Measurements from ENCODE around the gene GRM7. TPM values are rescaled to one million over a fixed set of nuclear protein-coding genes. Genes with fewer than 3 reads are reported as not detected.

The GRM7 gene
- polyA plus RNA-seq, 5 donors, result 0.13 to 0.72 (median 0.25) TPM

GRCh38 chr3:7305561-7305960, 444.6 kb downstream of the GRM7 start:
- DNase-seq, result no peak

- no peak for DNase-seq
These were observed 446.0 kb downstream of the GRM7 start for GRCh38 chr3:7306901-7307300.

DNA sequence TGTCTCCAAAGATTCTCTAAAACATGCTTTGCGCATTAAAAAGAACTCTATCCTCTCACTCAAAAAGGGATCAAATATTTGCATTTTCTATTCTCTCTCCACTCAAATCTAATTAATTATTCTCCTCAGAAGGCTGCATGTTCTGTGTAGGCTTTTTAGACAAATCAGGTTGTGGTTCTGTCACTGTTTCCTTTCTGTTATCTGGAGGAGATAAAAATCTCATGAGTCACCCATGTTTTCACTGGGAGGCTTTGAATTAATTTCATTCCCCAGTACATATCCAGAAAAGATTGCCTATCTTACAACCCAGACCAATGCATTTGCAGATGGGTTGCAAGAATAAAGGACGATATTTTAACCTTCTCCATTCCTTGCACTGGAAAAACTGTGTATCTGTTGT, 446.5 kb downstream of the GRM7 start:
- no peak for DNase-seq

- DNase-seq, result peak; percentile 85 to 86
These were observed 448.8 kb downstream of the GRM7 start for GRCh38 chr3:7309641-7310102.

- no peak for DNase-seq
These were observed 454.1 kb downstream of the GRM7 start for GRCh38 chr3:7315037-7315436.

DNA sequence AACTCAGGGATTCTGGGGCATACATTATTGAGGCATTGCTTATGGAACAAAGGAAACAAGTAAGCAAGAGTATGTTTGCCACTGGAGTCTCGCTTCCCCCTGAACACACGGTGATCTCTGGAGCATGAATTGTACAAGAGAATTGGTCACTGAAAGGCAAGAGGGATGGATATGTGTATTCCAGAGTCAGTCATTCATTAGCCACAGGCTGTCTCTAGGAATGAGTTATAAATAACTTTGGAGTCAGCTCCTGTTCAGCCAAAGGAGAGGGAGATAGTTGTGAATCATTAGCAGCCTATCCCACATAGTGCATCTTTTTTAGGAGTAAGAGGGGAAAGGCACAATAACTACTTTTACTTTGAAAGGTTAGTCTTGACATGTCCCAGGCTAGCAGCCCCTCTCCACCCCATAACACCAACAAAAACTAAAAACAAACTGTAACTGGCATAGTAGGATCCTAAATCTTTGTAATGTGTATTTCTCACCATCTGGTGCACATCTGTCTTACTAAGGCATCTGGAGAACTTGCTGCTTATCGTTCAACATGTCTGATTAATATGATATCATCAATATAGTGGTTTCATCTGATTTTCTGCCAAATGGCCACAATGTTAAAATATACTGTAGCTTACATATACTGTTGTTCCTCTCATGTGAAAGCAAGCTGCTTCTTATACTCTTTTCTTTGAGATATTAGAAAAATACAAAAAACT, 462.2 kb downstream of the GRM7 start:
- peak in 1 of 2 donors; percentile 6 for DNase-seq

DNA sequence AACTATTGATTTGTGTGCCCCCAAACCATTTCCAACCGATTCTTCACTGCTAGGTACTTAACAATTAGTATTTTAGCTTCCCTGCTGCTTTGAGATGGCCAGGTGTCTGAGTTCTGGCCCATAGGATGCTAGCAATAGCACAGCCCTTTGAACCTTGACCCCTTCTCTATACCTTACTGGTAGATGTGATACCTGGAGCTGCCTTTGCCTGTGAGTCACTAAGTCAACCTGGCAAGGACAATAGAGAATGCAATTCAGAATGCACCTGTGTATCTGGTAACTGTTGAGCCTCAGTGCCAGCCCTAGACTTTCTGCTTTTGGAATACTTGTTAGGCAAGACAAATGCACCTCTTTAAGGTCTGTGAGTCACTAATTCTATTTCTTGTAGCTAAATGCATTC, 467.4 kb downstream of the GRM7 start:
- no peak for DNase-seq

DNA sequence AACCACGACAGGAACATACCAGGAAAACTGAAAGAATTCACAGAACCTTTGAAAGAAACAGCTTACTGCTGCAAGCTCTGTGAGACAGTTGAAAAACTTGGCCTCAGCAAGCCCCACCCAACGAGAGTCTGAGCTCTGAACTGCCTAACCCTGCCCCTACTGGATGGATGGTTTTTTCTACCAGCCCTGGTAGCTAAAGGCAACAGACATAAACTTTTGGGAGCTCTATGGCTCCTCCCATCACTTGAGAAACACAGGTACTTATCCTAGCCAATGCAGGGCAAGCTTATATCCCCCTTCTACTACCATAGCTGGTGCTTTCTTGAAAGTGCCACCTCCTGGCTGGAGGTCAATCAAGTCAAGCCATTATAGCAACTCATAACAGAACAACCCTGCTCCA, 471.8 kb downstream of the GRM7 start:
- DNase-seq, result no peak

GRCh38 chr3:7333125-7333524, 472.2 kb downstream of the GRM7 start:
- DNase-seq, result no peak

GRCh38 chr3:7340795-7341194, 479.9 kb downstream of the GRM7 start:
- DNase-seq, result no peak

GRCh38 chr3:7346364-7346763, 485.4 kb downstream of the GRM7 start:
- DNase-seq, result no peak

GRCh38 chr3:7357101-7357500, 496.2 kb downstream of the GRM7 start:
- peak in 1 of 2 donors; percentile 6 for DNase-seq

GRCh38 chr3:7367968-7368367, 507.1 kb downstream of the GRM7 start:
- no peak for DNase-seq

DNA sequence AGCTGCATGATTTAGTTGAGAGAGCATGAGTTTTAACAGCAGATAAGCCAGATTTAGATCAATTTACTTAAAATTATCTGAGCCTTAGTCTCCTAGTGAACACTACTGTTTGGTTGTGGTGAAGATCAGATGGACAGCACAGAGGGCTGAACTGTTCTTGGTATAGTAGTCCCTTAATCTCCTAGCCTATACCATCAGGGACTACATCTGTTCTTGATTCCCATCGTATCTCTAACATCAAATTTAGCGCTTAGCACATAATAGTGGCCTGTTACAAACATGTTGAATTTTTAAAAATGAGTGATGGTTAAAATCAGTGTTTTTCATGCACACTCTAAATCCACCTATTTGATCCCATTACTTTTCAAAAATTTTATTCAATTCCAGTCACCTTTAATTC, 507.7 kb downstream of the GRM7 start:
- no peak for DNase-seq

GRCh38 chr3:7371693-7372572, 511.0 kb downstream of the GRM7 start:
- DNase-seq, result no peak

GRCh38 chr3:7377103-7377502, 516.2 kb downstream of the GRM7 start:
- no peak for DNase-seq

GRCh38 chr3:7381741-7382140, 520.8 kb downstream of the GRM7 start:
- DNase-seq, result no peak

DNA sequence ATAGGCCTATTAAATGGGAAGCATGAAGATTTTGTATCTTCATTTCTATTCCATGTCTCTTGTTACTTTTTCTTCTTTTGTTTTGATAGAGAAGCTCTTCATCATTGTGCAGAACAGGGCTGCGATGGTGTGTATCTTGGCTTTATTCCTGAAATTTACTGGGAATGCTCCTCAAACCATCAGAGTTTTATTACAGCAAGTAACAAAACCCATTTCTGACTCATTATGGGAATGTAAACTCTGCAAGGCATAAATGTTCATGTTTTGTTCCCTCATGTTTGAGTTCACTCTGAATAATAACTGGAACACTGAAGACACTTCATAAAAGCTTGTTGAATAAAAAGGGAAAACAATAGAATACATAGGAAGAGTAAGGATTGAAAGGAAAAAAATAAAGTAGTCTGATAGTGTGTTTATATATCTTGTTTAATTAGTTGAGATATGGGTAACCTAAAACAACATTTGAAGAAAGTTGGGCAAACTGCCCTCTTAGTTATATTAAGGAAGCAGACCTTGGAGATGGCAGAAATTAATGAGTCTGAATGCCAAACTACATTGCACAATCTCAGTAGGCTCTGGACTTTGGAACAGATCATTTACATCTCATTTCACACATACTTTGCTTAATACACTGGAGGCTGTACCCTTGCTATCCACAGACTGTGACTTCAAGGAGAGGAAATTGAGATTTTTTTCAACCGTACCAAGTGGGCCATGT, 521.5 kb downstream of the GRM7 start:
- DNase-seq, result peak; percentile 49 to 51

- no peak for DNase-seq
These were observed 524.7 kb downstream of the GRM7 start for GRCh38 chr3:7385635-7386034.

- no peak for DNase-seq
These were observed 527.1 kb downstream of the GRM7 start for GRCh38 chr3:7388026-7388425.

DNA sequence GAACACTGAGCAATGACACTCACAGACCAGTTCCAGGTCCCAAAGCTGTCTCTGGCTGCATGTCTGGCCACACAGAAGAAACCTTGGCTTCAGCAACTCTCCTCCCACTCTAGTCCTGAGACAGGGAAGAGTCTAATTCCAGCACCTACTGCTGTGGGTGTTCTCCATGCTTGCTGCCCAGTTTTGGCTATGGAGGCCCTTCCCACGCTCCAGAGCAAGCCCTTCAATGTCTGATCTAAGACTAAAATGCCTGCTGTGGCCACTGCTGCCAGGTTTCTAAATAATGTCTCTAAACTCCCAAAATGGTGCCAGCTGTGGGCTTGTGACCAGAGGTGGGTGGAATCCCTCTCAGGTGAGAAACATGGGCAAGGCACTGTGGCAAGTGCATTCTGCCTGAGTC, 531.3 kb downstream of the GRM7 start:
- no peak for DNase-seq

DNA sequence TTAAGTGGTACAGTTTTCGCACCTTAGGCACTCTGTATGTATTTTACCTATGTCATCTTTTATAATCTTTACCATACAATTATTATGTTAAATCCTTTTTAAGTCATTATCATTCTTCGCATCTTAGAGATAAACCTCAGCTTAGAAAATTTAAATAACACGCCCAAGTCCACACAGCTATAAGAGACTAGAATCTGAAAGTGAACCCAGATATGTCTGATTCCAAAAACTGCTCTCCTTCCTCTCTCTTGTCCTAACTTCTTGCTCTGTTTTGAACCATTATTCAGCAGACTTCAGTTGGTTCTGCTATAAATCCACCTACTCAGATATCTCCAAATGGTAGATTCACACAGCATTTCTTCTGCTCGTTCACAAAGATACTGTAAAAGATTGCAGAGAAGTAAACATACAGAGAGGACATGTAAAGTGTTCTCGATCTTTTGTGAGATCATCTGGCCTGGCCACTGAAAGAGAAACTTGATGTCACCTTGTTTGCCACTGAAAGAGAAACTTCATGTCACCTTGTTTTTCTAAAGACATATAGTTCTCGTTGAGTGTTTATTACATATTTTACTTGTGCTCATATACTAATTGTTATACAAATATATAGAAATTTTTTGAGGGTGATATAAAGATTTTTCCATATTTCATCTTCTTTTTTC, 533.2 kb downstream of the GRM7 start:
- no peak for DNase-seq

Data from right lung (tissue), 5 donors.